Measurements from ENCODE around the gene ATP6V0E1. TPM values are rescaled to one million over a fixed set of nuclear protein-coding genes. Genes with fewer than 3 reads are reported as not detected.
"Not testable (repeated sequence)": the region's sequence is repeated elsewhere in the genome, so short reads cannot be mapped to it uniquely, and the experiment has no call there.

Gene ATP6V0E1
- total and polyA plus RNA-seq, 3 experiments from 2014 or later: 171 to 468 (median 179) TPM

GRCh38 chr5:173075137-173075843 is 91.7 kb downstream of the ATP6V0E1 start:
- peaks cover 0 to 3% (median 0%) of the 10 kb centered on the region in 5 donors for H3K9me3 Mint-ChIP-seq
- CTCF ChIA-PET: no interaction called here
- H3K27ac Mint-ChIP-seq: peak overlapping the region in 1 of 8 donors; percentile 43

GRCh38 chr5:173075970-173076369 is 92.4 kb downstream of the ATP6V0E1 start:
- Mint-ChIP-seq H3K9me3 (peaks cover 0 to 3% (median 0%) of the 10 kb centered on the region in 5 donors), H3K4me1 (peaks cover 37 to 76% (median 65%) of the 10 kb centered on the region in 3 donors), H3K27me3 (no peaks in the 10 kb centered on the region), H3K27ac (no peak overlapping the region), H3K36me3 (peaks cover 1 to 41% (median 5%) of the 10 kb centered on the region in 3 donors), H3K4me3 (no peak overlapping the region)
- DNase-seq: no peak
- Histone ChIP-seq H3K27ac (ENCODE audit: low read depth, low read length) (no peak overlapping the region), H3K36me3 (ENCODE audit: insufficient read depth, low read length) (peaks cover 4% of the 10 kb centered on the region), H3K9me3 (ENCODE audit: low read length) (no peaks in the 10 kb centered on the region), H3K4me3 (ENCODE audit: low read length) (no peak overlapping the region), H3K27me3 (ENCODE audit: insufficient read depth, low read length, poor library complexity, severe bottlenecking) (no peaks in the 10 kb centered on the region), H3K4me1 (ENCODE audit: insufficient read depth, low read length) (peaks cover 5% of the 10 kb centered on the region)
- CTCF ChIA-PET: no interaction called here
- POLR2A ChIA-PET: no interaction called here

More at GRCh38 chr5:173075137-173075843, 91.7 kb downstream of the ATP6V0E1 start:
- Histone ChIP-seq H3K36me3 (ENCODE audit: insufficient read depth, low read length) (no peaks in the 10 kb centered on the region), H3K4me3 (ENCODE audit: low read length) (no peak overlapping the region), H3K27ac (ENCODE audit: low read depth, low read length) (no peak overlapping the region), H3K27me3 (ENCODE audit: insufficient read depth, low read length, poor library complexity, severe bottlenecking) (no peaks in the 10 kb centered on the region), H3K9me3 (ENCODE audit: low read length) (no peaks in the 10 kb centered on the region), H3K4me1 (ENCODE audit: insufficient read depth, low read length) (peaks cover 10% of the 10 kb centered on the region)
- Mint-ChIP-seq H3K4me1 (peaks cover 42 to 73% (median 65%) of the 10 kb centered on the region in 3 donors), H3K27me3 (no peaks in the 10 kb centered on the region), H3K4me3 (peak overlapping the region in 1 of 7 donors; percentile 3), H3K36me3 (peaks cover 0 to 37% (median 3%) of the 10 kb centered on the region in 3 donors)
- POLR2A ChIA-PET: no interaction called here
- no peak for DNase-seq

- peaks cover 37 to 77% (median 68%) of the 10 kb centered on the region in 3 donors for H3K4me1 Mint-ChIP-seq
- H3K4me3 ChIP-seq (ENCODE audit: low read length); POLR2A ChIA-PET; H3K4me1 ChIP-seq (ENCODE audit: insufficient read depth, low read length); DNase-seq; H3K9me3 Mint-ChIP-seq; H3K9me3 ChIP-seq (ENCODE audit: low read length); H3K27me3 ChIP-seq (ENCODE audit: insufficient read depth, low read length, poor library complexity, severe bottlenecking); H3K27me3 Mint-ChIP-seq; H3K36me3 ChIP-seq (ENCODE audit: insufficient read depth, low read length); H3K27ac ChIP-seq (ENCODE audit: low read depth, low read length): not testable (repeated sequence)
- CTCF ChIA-PET: interaction anchor here (0.7 kb wide), 1 partner anchor 64 kb away, joined by 3 read pairs; no protein-coding TSS in a partner anchor
- H3K36me3 Mint-ChIP-seq: peaks cover 6 to 45% (median 9%) of the 10 kb centered on the region in 3 donors
- H3K4me3 Mint-ChIP-seq: peak overlapping the region in 1 of 7 donors; percentile 4
- H3K27ac Mint-ChIP-seq: peak overlapping the region in 1 of 8 donors; percentile 73
Measured at GRCh38 chr5:173076471-173076870, 92.9 kb downstream of the ATP6V0E1 start.

DNA sequence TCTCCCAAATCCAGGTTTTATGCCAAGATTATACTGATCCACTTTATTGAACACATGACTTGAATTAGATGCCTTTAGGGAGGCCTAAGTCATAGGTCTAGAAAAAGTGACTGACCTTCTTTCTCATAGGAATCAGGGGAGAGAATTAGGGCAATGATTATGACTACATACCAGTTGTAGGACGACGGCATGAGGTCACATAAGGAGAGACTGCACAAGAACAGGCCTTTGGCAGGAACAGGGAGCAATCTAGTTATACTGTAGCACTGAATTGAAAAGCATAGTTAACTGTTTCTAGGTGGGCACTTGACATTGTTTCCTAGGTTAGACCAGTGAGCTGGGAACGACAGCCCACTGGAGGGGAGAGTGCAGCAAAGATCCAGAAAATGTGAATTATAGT is 95.3 kb downstream of the ATP6V0E1 start:
- Histone ChIP-seq H3K4me3 (ENCODE audit: low read length) (no peak overlapping the region), H3K4me1 (ENCODE audit: insufficient read depth, low read length) (peaks cover 4% of the 10 kb centered on the region), H3K27me3 (ENCODE audit: insufficient read depth, low read length, poor library complexity, severe bottlenecking) (no peaks in the 10 kb centered on the region), H3K9me3 (ENCODE audit: low read length) (no peaks in the 10 kb centered on the region), H3K27ac (ENCODE audit: low read depth, low read length) (no peak overlapping the region), H3K36me3 (ENCODE audit: insufficient read depth, low read length) (peaks cover 11% of the 10 kb centered on the region)
- CTCF ChIA-PET: no interaction called here
- H3K9me3 Mint-ChIP-seq: peaks cover 0 to 3% (median 0%) of the 10 kb centered on the region in 5 donors
- no peak overlapping the region for H3K4me3 Mint-ChIP-seq
- POLR2A ChIA-PET: no interaction called here
- peaks cover 32 to 69% (median 56%) of the 10 kb centered on the region in 3 donors for H3K4me1 Mint-ChIP-seq
- no peaks in the 10 kb centered on the region for H3K27me3 Mint-ChIP-seq
- peaks cover 7 to 53% (median 13%) of the 10 kb centered on the region in 3 donors for H3K36me3 Mint-ChIP-seq
- H3K27ac Mint-ChIP-seq: peak overlapping the region in 1 of 8 donors; percentile 80
- no peak for DNase-seq

Other genes with a start within 250 kb of the ATP6V0E1 start
- 10 to 100 TPM in 1 of 2 experiments, 1 to 10 TPM in 1; 9.4 to 10.9 TPM for gene DUSP1, start 212.6 kb upstream of the ATP6V0E1 start, total RNA-seq
- 1,007 TPM for gene DUSP1, start 212.6 kb upstream of the ATP6V0E1 start, polyA plus RNA-seq
- 10 to 100 TPM; 39.7 to 39.9 TPM for gene ERGIC1, start 149.5 kb upstream of the ATP6V0E1 start, total RNA-seq
- 25.9 TPM for gene ERGIC1, start 149.5 kb upstream of the ATP6V0E1 start, polyA plus RNA-seq
- gene RPL26L1, start 24.3 kb upstream of the ATP6V0E1 start, total RNA-seq: 10 to 100 TPM; 91.9 to 92.3 TPM
- gene RPL26L1, start 24.3 kb upstream of the ATP6V0E1 start, polyA plus RNA-seq: 35.6 TPM
- 10 to 100 TPM; 14.3 to 14.9 TPM for gene CREBRF, start 72.6 kb downstream of the ATP6V0E1 start, total RNA-seq
- gene CREBRF, start 72.6 kb downstream of the ATP6V0E1 start, polyA plus RNA-seq: 61.0 TPM
- gene BNIP1, start 160.8 kb downstream of the ATP6V0E1 start, total RNA-seq: 10 to 100 TPM; 25.5 to 26.5 TPM
- gene BNIP1, start 160.8 kb downstream of the ATP6V0E1 start, polyA plus RNA-seq: 16.8 TPM

Data from CD8-positive, alpha-beta memory T cell (primary cell).